H1 (cell line): Measurements from ENCODE around the gene PLA2G1B. TPM values are rescaled to one million over a fixed set of nuclear protein-coding genes. Genes with fewer than 3 reads are reported as not detected.

Experiments used
- ASH2L ChIP-seq: fragments of 200-600, 300-600 bp; sonication (generic); IDR thresholded peaks from one replicate; pipeline ENCODE4 v1.7.1; 2017; ENCODE audit warnings: low read length
- ATF2 ChIP-seq: IDR thresholded peaks from 2 replicates; pipeline ENCODE4 v1.6.1; 2012; ENCODE audit warnings: low read length, inconsistent platforms
- CBX8 ChIP-seq: fragments of 300-800, 300-1000 bp; sonication (generic); IDR thresholded peaks from 2 replicates; pipeline ENCODE4 v1.7.1; 2016; ENCODE audit warnings: low read depth, low read length, borderline replicate concordance
- CREB1 ChIP-seq: IDR thresholded peaks from 2 replicates; pipeline ENCODE4 v1.6.1; 2012; ENCODE audit warnings: inconsistent platforms
- CTCF ChIP-seq, 3 experiments: IDR thresholded peaks; 1 replicate in 2 of 3; 2 replicates in 1 of 3; pipeline versions ENCODE4 v1.5.1 to v1.6.1; 2011; ENCODE audit warnings: low read length in 3 of 3, mild to moderate bottlenecking in 3 of 3, inconsistent platforms in 2 of 3, low read depth in 1 of 3, moderate library complexity in 1 of 3; ENCODE audit not compliant: insufficient read depth in 1 of 3; ENCODE audit errors: control extremely low read depth in 1 of 3
- FOSL1 ChIP-seq: IDR thresholded peaks from 2 replicates; pipeline ENCODE4 v1.6.1; 2011; ENCODE audit warnings: mild to moderate bottlenecking, low read depth, low read length, moderate library complexity; ENCODE audit not compliant: insufficient read depth
- JUN ChIP-seq: IDR thresholded peaks from 2 replicates; pipeline ENCODE4 v1.6.1; 2011; ENCODE audit warnings: low read depth, mild to moderate bottlenecking, improper control_type of control experiment, low read length
- POLR2AphosphoS5 ChIP-seq: IDR thresholded peaks from 2 replicates; pipeline ENCODE4 v1.6.1; 2011; ENCODE audit warnings: low read depth, low read length
- POU5F1 ChIP-seq: IDR thresholded peaks from 2 replicates; pipeline ENCODE4 v1.6.1; 2011; ENCODE audit warnings: low read depth, mild to moderate bottlenecking, low read length, moderate library complexity
- RNF2 ChIP-seq: fragments of 200-900, 300-1000 bp; sonication (generic); IDR thresholded peaks from 2 replicates; pipeline ENCODE4 v1.7.1; 2016; ENCODE audit warnings: borderline replicate concordance, low read depth, mild to moderate bottlenecking, antibody characterized with exemption, low read length; ENCODE audit not compliant: poor library complexity, severe bottlenecking; ENCODE audit errors: missing control alignments
- SAP30 ChIP-seq: fragments of 300-600 bp; sonication (generic); IDR thresholded peaks from 2 replicates; pipeline ENCODE4 v1.7.1; 2012; ENCODE audit warnings: low read length, moderate library complexity, mild to moderate bottlenecking, inconsistent platforms; ENCODE audit not compliant: insufficient read depth, insufficient replicate concordance
- SUZ12 ChIP-seq: fragments of 200-600 bp; sonication (generic); IDR thresholded peaks from 2 replicates; pipeline ENCODE4 v1.6.1; 2012; ENCODE audit warnings: mild to moderate bottlenecking, inconsistent platforms, low read length, moderate library complexity, mixed read lengths
- TAF7 ChIP-seq: optimal IDR thresholded peaks from 2 replicates; pipeline ENCODE3; 2011; ENCODE audit warnings: low read depth, mild to moderate bottlenecking, inconsistent platforms, low read length, moderate library complexity, borderline replicate concordance
- TCF12 ChIP-seq: IDR thresholded peaks from 2 replicates; pipeline ENCODE4 v1.6.1; 2011; ENCODE audit warnings: low read depth, mild to moderate bottlenecking, low read length
- TEAD4 ChIP-seq: IDR thresholded peaks from 2 replicates; pipeline ENCODE4 v1.6.1; 2012; ENCODE audit warnings: low read depth, low read length, inconsistent platforms, mixed read lengths
- polyA plus RNA-seq, 7 experiments: library from polyadenylated mRNA; depleted of rRNA in 3 of 7; stranded (reverse) in 5 of 7; unstranded in 2 of 7; fragments of >200 nt in 5 of 7; fragments of 200-250 nt in 2 of 7; gene quantifications; 1 replicate in 5 of 7; 2 replicates in 1 of 7; 4 replicates in 1 of 7; pipeline versions ENCODE4 v1.2.1 to v1.2.3, GENCODE V29; 2011 to 2013; ENCODE audit warnings: missing spikeins in 2 of 7, mixed read lengths in 2 of 7
- total RNA-seq: library from RNA; stranded (reverse); fragmentation: NEBNext Ultra II Directional; extraction: Animal tissue kit (Norgen Biotek cat#: 25700); gene quantifications from 2 replicates; pipeline ENCODE4 v1.2.1, GENCODE V29; 2021

Gene PLA2G1B
- total and polyA plus RNA-seq, 2 of the 8 experiments (the other 6 are each of a cell fraction or from before 2014, with no cell fraction given) = not detected

DNA sequence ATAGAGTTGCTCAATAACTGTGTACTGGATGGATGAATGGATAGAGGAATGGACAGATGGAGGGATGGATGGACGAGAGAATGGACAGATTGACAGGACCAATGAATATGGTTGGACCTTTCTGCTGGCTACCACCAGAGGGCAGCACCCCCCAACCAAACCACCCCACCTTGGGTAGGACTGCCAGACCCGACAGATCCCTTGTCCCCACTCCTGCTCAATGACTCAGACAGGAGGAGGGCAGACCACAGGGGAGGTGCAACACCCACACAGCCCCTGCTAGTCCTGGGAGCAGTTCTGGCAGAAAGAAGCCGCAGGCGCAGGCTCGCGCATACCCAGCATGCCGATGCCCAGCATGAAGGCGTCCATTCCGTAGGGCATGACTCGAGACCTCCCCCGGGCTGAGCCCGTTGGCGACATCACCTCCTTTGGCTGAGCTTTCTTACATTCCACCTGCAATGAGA is 29.0 kb upstream of the PLA2G1B start (continued):
- TF ChIP-seq SUZ12 = no peak
- no peak for TF ChIP-seq TCF12
- TF ChIP-seq CBX8 = no peak
- TF ChIP-seq CREB1 = no peak
- TF ChIP-seq TEAD4 = no peak
- no peak for TF ChIP-seq POU5F1
- TF ChIP-seq SAP30 = no peak
- TF ChIP-seq JUN = no peak
- no peak for TF ChIP-seq ASH2L
- TF ChIP-seq RNF2 = no peak
- TF ChIP-seq FOSL1 = no peak
- TF ChIP-seq CTCF (IDR thresholded peaks at IDR 0.05; ENCODE audit: control extremely low read depth in 1 of 3, insufficient read depth in 1 of 3, low read depth in 1 of 3, low read length in 3 of 3) = peak; percentile 91 to 94 (median 93)
- no peak for TF ChIP-seq TAF7
- TF ChIP-seq POLR2AphosphoS5 = no peak
- peak; percentile 76; the same call in 1 of the 2 replicates for TF ChIP-seq ATF2
